ENCODE results near the gene NRXN3.

The NRXN3 gene

GRCh38 chr14:78170203-78170602 is at the start of gene NRXN3:
NRXN3 (plus strand) TSS chr14:78170373; CDS start chr14:78243094, 72,721 bp downstream.
- DNase-seq: no peak

GRCh38 chr14:78122436-78122835 is 47.7 kb upstream of the NRXN3 start:
- DNase-seq: no peak

DNA sequence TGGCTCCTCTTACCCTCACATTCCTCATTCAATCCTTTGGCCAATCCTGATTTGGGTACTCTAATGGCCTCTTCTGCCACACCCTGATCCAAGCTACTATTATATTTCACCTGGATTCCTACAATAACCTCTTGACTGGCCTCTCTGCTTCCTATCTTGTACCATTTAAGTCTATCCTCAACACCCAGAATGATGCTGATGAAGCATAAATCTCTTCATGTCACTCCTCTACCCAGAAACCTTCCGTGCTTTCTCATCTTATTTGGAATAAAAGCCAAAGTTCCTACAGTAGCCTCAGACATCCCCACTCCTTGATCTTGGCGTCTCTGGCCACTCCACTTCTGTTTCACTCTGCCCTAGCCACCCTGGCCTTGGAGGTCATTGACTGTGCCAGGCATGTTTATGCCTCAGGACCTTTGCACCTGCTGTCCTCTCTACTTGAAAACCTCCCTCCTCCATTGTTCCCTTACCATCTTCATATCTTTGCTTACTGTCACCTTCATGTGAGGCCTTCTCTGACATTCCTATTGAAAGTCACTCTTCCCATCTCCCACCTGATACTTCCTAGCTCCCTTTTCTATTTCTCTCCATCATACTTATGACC is 46.4 kb upstream of the NRXN3 start:
- no peak for DNase-seq

DNA sequence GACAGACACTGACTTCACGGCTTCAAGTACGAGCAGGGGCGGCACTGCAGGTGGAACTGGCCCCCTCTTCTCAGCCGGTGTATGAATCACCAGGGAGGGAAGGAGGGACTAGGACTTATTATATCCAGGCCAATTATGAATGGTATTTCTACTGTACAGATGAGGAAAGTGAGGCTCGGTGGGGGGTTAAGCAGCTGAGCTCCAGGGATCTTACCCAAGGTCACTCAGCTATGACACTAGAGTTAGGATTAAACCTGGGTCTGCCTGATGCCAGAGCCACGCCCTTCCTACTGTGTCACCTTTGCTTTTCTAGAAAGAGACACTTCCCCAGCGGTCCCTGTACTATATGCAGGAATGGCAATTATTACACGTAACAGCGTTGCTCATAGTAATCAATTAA is 42.2 kb upstream of the NRXN3 start:
- no peak for DNase-seq

DNA sequence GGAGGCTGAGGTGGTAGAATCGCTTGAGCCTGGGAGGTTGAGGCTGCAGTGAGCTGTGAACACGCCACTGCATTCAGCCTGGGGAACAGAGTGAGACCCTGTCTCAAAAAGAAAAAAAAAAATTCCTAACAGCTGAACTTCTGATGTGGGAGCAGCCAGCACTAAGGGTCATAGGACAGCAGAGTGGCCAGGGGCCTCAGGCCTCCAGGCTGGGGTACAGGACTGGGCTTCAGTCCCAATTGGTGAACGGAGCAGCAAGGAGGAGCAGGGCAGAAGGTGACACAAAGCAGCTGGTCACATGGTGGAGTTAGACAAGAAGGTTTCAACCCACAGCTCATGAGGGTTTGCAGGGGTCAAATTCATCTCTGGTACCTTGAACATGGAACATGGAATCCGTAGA is 40.8 kb upstream of the NRXN3 start:
- DNase-seq: no peak

GRCh38 chr14:78130356-78130755 is 39.8 kb upstream of the NRXN3 start:
- DNase-seq: no peak

- DNase-seq: no peak
Observed at GRCh38 chr14:78131201-78131600, 39.0 kb upstream of the NRXN3 start.

- no peak for DNase-seq
Observed at GRCh38 chr14:78131616-78132015, 38.6 kb upstream of the NRXN3 start.

DNA sequence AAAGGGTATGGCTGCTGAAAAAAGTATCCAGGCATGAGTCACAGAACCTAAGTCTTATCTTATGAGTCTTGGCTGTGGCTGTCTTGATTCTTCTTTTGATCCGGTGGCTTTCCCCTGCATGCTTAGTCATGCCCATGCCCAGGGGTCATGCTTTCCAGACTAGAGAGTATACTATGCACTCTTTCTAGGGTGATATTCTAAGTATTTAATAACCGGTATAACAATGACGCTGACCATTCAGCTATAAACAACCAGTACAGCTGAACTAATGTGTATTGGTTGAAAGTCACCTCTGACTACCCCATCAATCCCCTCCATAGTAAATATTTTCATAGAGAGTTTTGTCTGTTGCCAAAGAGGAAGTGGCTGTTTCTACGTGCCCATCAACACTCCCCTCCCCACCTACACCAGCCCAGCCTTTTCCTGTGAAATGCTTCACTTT is 34.7 kb upstream of the NRXN3 start:
- DNase-seq: no peak

DNA sequence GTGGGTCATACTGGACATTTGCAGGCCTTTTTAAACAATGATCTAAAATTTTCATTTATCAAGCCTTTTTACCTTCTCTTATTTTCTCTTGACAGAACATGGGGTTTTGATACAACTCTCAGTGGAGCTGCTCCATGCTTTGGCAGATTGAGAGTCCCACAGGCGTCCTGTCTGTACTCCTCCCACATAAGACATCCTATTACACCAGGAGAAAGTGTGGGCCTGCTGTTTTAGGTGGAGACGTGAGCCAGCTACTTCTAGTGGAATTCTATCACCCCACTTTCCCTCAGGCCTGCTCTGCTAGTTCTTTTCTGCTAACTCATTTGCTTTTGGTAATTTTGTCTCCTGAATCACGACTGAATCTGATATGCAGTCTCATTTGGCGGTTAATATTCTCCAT is 33.5 kb upstream of the NRXN3 start:
- DNase-seq: no peak

DNA sequence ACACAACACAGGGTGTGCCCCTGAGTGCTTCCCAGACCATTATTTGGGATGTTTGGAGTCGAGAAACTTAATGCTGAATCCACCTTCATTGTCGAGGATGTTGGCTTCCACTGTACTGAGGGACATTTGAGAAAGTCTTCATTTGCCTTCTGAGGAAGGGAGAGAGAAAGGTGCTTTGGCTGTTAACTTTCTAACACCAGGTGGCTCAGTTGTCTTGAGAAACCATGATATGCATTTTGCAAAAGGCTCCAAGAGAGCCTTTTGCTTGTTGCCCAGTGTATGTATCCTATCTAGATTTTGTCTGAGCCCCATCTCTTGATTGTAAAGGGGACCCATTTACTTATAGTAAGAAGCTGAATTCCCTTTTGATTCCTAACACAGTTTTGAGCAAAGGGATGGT is 28.6 kb upstream of the NRXN3 start:
- DNase-seq: no peak

DNA sequence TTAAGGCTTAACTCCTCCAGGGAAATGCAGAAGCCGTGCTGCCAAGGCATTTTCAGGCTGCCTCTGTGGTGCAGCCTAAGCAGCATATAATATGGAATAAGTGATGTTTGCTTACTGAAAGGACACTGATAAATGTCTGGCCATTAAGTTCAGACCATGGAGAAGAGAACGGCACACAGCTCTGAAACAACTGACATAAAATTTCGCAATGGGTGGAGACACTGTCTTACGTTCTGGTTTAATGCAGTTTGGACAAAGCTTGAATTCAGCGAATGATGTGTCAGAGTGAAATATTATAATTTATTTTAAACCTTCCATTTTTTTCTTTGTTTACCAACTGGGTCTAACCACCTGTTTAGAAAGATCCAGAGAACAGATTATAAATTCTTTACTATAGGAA is 27.2 kb upstream of the NRXN3 start:
- no peak for DNase-seq

GRCh38 chr14:78143489-78144145 is 26.6 kb upstream of the NRXN3 start:
- DNase-seq: no peak

GRCh38 chr14:78152201-78153063 is 17.7 kb upstream of the NRXN3 start:
- no peak for DNase-seq

DNA sequence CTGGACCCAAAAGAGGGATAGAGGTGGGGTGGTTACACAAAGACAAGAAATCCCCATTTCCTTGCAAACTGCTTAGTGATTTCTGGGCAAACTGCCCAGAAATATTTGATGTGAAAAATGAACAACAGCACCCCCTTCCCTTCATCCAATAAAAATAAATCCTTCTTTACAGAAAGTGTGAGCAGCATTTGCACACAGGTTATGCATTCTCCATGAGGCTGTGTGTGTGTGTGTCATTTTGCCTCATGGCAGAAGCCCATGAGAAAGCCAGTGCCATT is 17.2 kb upstream of the NRXN3 start:
- DNase-seq: no peak

DNA sequence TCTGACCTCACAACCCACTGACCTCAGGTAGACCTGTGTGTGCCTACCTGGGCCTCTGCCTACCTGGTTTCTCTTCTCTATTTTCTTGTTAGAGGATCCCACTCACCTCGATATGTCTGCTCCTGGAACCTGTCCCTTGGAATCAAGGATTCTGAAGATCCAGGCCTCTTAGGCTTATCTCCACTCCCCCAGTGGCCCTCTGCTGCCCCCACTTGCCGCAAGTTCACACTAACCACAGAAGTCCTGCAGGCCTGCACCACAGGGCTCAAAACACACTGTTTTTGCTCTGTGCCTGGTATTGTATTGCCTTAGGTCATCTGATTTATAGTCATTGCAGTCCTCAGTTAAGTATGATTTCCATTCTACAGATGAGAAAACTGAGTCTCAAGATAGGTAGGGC is 15.3 kb upstream of the NRXN3 start:
- DNase-seq: no peak

DNA sequence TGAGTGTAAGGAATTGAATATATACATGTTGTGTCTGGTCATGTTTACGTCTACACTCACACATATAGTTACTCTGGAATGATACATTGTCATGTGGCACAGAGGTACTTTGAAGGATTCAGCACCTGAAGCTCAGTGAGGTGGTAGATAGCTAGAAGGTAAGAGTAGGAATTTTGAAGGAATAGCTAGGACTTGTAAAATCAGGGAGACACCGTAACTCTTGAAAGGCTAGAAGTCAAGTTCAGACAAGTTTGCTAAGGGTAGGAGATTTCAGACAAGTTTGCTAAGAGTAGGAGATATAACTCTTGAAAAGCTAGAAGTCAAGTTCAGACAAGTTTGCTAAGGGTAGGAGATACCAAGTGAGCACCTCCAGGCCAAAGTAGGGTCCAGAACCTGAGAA is 14.0 kb upstream of the NRXN3 start:
- DNase-seq: no peak

- DNase-seq: no peak
Observed at GRCh38 chr14:78157494-78158437, 12.4 kb upstream of the NRXN3 start.

- no peak for DNase-seq
Observed at GRCh38 chr14:78162202-78162601, 8.0 kb upstream of the NRXN3 start.

DNA sequence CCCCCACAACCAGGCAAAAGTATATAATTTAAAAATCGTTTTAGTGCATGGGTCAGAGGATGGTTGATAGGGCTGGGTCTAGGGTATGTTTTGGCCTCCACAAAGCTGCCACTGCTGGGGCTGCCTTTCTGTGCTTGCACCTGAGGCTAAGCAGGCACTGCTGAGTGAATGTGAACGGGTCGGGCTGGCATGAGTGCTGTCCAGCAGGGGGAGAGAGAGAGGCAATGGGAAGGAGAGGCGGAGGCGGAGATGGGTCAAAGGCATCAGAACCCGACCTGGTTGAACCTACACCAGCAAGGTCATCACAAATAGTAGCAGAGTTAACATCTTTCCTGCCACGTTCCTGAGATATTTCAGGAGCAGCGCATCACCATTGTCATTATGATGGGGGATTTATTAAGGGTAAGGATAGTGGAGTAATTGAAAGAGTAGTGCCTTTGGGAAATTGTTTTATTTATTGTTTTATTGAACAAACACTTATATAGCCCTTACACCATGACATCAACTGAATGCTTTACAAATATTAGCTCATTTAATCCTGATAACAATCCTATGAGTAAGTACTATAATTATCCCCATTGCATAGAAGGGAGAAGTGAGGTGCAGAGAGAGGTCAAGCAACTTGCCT is 5.8 kb upstream of the NRXN3 start:
- no peak for DNase-seq

DNA sequence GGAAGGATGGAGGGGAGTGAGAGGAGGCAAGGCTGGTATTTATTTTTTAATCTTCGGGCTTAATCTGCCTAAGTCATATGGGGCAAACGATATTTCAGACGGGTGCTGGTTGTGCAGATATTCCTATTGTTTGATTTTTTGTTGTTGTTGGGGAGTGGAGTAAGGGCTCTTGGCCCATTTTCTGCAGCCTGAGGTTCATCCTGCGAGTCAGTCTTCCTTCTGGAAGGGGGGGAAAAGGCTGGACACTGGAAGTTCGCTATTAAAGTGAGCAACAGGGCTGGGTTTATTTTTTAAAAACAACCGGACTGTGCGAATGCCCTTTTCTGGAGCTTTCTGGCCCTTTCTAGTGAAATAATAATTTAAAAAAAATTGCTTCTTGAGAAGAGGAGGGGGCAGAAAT is 2.3 kb downstream of the NRXN3 start:
- no peak for DNase-seq

- no peak for DNase-seq
Observed at GRCh38 chr14:78173346-78174035, 3.3 kb downstream of the NRXN3 start.
